H9 (cell line): ENCODE results near the gene TMEM183A. TPM values are rescaled to one million over a fixed set of nuclear protein-coding genes. Genes with fewer than 3 reads are reported as not detected.

Experiments
- DNase-seq: peaks from one replicate; pipeline ENCODE4 v3.0.0-alpha.2; 2017
- H2AFZ ChIP-seq: one replicate; pipeline ENCODE4 v1.6.1; 2013; ENCODE audit warnings: mild to moderate bottlenecking, low read length, control low read depth, moderate library complexity
- H2AK5ac ChIP-seq: 2 replicates; pipeline ENCODE4 v1.6.1; 2013; ENCODE audit warnings: low read length, control low read depth, mixed read lengths; ENCODE audit not compliant: insufficient read length
- H2BK120ac ChIP-seq: one replicate; pipeline ENCODE4 v1.6.1; 2013; ENCODE audit warnings: low read depth, mild to moderate bottlenecking, low read length, control low read depth, inconsistent platforms; ENCODE audit not compliant: poor library complexity, severe bottlenecking
- H2BK12ac ChIP-seq: 2 replicates; pipeline ENCODE4 v1.6.1; 2013; ENCODE audit warnings: low read length, control low read depth, mixed read lengths, low read depth; ENCODE audit not compliant: insufficient read length
- H2BK15ac ChIP-seq: 2 replicates; pipeline ENCODE4 v1.6.1; 2013; ENCODE audit warnings: low read depth, low read length, control low read depth
- H2BK20ac ChIP-seq: one replicate; pipeline ENCODE4 v1.6.1; 2013; ENCODE audit warnings: low read depth, mild to moderate bottlenecking, low read length, control low read depth, inconsistent platforms; ENCODE audit not compliant: poor library complexity, severe bottlenecking
- H2BK5ac ChIP-seq: 2 replicates; pipeline ENCODE4 v1.6.1; 2013; ENCODE audit warnings: low read length, control low read depth, mixed read lengths; ENCODE audit not compliant: insufficient read length
- H3K14ac ChIP-seq: 2 replicates; pipeline ENCODE4 v1.6.1; 2013; ENCODE audit warnings: low read length, control low read depth; ENCODE audit not compliant: insufficient read depth
- H3K18ac ChIP-seq: 2 replicates; pipeline ENCODE4 v1.6.1; 2013; ENCODE audit warnings: low read depth, mild to moderate bottlenecking, mixed read lengths, low read length, control low read depth; ENCODE audit not compliant: insufficient read length
- H3K23ac ChIP-seq: 2 replicates; pipeline ENCODE4 v1.6.1; 2013; ENCODE audit warnings: low read length, control low read depth, mixed read lengths, low read depth; ENCODE audit not compliant: insufficient read length
- H3K23me2 ChIP-seq: 2 replicates; pipeline ENCODE4 v1.6.1; 2013; ENCODE audit warnings: low read depth, mild to moderate bottlenecking, mixed read lengths, low read length, control low read depth; ENCODE audit not compliant: insufficient read length, poor library complexity, severe bottlenecking
- H3K27ac ChIP-seq: 2 replicates; pipeline ENCODE4 v1.5.1; 2013; ENCODE audit warnings: low read length, control low read depth, mixed read lengths, low read depth; ENCODE audit not compliant: insufficient read length
- H3K27me3 ChIP-seq: 2 replicates; pipeline ENCODE4 v1.6.1; 2013; ENCODE audit warnings: low read length, control low read depth, inconsistent platforms; ENCODE audit not compliant: insufficient read depth
- H3K4ac ChIP-seq: 2 replicates; pipeline ENCODE4 v1.6.1; 2013; ENCODE audit warnings: low read depth, mild to moderate bottlenecking, control low read depth, inconsistent platforms, low read length, moderate library complexity
- H3K4me1 ChIP-seq: 2 replicates; pipeline ENCODE4 v1.6.1; 2013; ENCODE audit warnings: low read length, control low read depth, inconsistent platforms; ENCODE audit not compliant: insufficient read depth
- H3K4me2 ChIP-seq: 2 replicates; pipeline ENCODE4 v1.6.1; 2013; ENCODE audit warnings: low read length, control low read depth, mixed read lengths; ENCODE audit not compliant: insufficient read length, insufficient read depth
- H3K56ac ChIP-seq: 2 replicates; pipeline ENCODE4 v1.6.1; 2013; ENCODE audit warnings: low read depth, mild to moderate bottlenecking, mixed read lengths, low read length, control low read depth; ENCODE audit not compliant: insufficient read length
- H3K79me1 ChIP-seq: 2 replicates; pipeline ENCODE4 v1.6.1; 2013; ENCODE audit warnings: low read depth, mild to moderate bottlenecking, moderate library complexity, low read length, control low read depth, inconsistent platforms; ENCODE audit not compliant: insufficient read depth, poor library complexity, severe bottlenecking
- H3K79me2 ChIP-seq: 2 replicates; pipeline ENCODE4 v1.6.1; 2013; ENCODE audit warnings: low read length, control low read depth, inconsistent platforms; ENCODE audit not compliant: insufficient read depth
- H3K9ac ChIP-seq: 2 replicates; pipeline ENCODE4 v1.6.1; 2013; ENCODE audit warnings: low read length, control low read depth, mixed read lengths; ENCODE audit not compliant: insufficient read length; ENCODE audit errors: extremely low read depth
- H3K9me3 ChIP-seq: one replicate; pipeline ENCODE4 v1.6.1; 2013; ENCODE audit warnings: low read depth, low read length, inconsistent platforms; ENCODE audit not compliant: control insufficient read depth
- H3T11ph ChIP-seq: one replicate; pipeline ENCODE4 v1.6.1; 2013; ENCODE audit warnings: mild to moderate bottlenecking, low read length, control low read depth, inconsistent platforms
- H4K20me1 ChIP-seq: one replicate; pipeline ENCODE4 v1.6.1; 2013; ENCODE audit not compliant: control insufficient read depth, insufficient read length, insufficient read depth
- H4K5ac ChIP-seq: 2 replicates; pipeline ENCODE4 v1.6.1; 2013; ENCODE audit warnings: low read depth, mild to moderate bottlenecking, mixed read lengths, low read length, control low read depth; ENCODE audit not compliant: insufficient read length
- H4K8ac ChIP-seq: replicated peaks from 2 replicates; pipeline ENCODE4 v1.6.1; 2013; ENCODE audit warnings: low read length, control low read depth, mixed read lengths, low read depth; ENCODE audit not compliant: insufficient read length
- H4K91ac ChIP-seq: 2 replicates; pipeline ENCODE4 v1.6.1; 2013; ENCODE audit warnings: low read depth, mild to moderate bottlenecking, moderate library complexity, mixed read lengths, low read length, control low read depth; ENCODE audit not compliant: insufficient read length
- H3K27ac Mint-ChIP-seq, 3 experiments: 2 replicates in 2 of 3; 3 replicates in 1 of 3; pipeline ENCODE4 v1.8.0; 2020 to 2021; ENCODE audit warnings: mixed read lengths in 3 of 3, mild to moderate bottlenecking in 1 of 3, moderate library complexity in 1 of 3
- H3K27me3 Mint-ChIP-seq: 2 replicates; pipeline ENCODE4 v1.8.0; 2021; ENCODE audit warnings: low read depth, mild to moderate bottlenecking, moderate library complexity, mixed read lengths
- H3K36me3 Mint-ChIP-seq, 3 experiments: 2 replicates in 2 of 3; 3 replicates in 1 of 3; pipeline ENCODE4 v1.8.0; 2020 to 2021; ENCODE audit warnings: low read depth in 3 of 3, mixed read lengths in 3 of 3; ENCODE audit not compliant: insufficient read depth in 1 of 3
- H3K4me1 Mint-ChIP-seq, 2 experiments: 2 replicates each; pipeline ENCODE4 v1.8.0; 2020; ENCODE audit warnings: mixed read lengths in 2 of 2
- H3K4me3 Mint-ChIP-seq, 2 experiments: 2 replicates in 1 of 2; 3 replicates in 1 of 2; pipeline ENCODE4 v1.8.0; 2020 to 2021; ENCODE audit warnings: mild to moderate bottlenecking in 2 of 2, mixed read lengths in 2 of 2, moderate library complexity in 1 of 2
- H3K9me3 Mint-ChIP-seq, 2 experiments: 2 replicates in 1 of 2; 3 replicates in 1 of 2; pipeline ENCODE4 v1.8.0; 2020; ENCODE audit warnings: mild to moderate bottlenecking in 2 of 2, mixed read lengths in 2 of 2, moderate library complexity in 1 of 2
- WGBS: extraction: QIAGEN DNeasy Blood & Tissue Kit; methylation state at CpG from one replicate; pipeline ENCODE4 v1.1.7; 2013; ENCODE audit warnings: missing lambda C conversion rate, low lambda C conversion rate, mixed read lengths; ENCODE audit not compliant: insufficient read length; ENCODE audit errors: extremely low coverage; 5-methylcytosine and 5-hydroxymethylcytosine counted together
- total RNA-seq: library from RNA; stranded (reverse); gene quantifications from 2 replicates; pipeline ENCODE4 v1.2.1, GENCODE V29; 2021
- TF ChIP-seq, protein P1 (sequence below): fragments of 200-600 bp; sonication (generic); conservative IDR thresholded peaks from 3 replicates; pipeline ENCODE4 v1.8.0; 2021; ENCODE audit warnings: antibody characterized with exemption, mild to moderate bottlenecking

The TMEM183A gene
- total RNA-seq, 1 experiment from 2014 or later: 93.4 TPM

DNA sequence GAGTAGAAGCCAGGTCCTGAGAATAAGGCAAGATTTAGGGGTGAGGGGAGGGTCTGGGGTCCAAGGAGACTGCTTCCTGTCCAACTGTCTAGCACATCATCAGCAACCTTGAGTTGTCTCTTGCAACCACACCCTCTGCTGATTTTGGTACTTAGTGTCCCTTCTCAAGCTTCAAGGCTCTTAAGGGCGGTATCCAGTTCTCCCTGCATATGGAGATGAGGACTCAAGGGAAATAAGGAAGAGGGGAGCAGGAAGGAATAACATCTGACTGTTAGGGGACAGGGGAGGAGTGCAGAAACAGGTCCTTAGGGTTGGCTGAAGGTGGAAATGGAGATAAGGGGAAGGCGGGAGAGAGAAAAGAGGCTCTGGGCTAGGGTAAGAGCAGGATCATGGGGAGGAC, 66.3 kb downstream of the TMEM183A start:
- Mint-ChIP-seq H3K27me3 (peaks cover 2% of the 10 kb centered on the region), H3K4me1 (peaks cover 0 to 9% of the 10 kb centered on the region in 2 experiments; a peak in 2 of 4 replicates), H3K4me3 (no peak overlapping the region), H3K9me3 (no peaks in the 10 kb centered on the region), H3K27ac (no peak overlapping the region), H3K36me3 (peaks cover 0 to 7% (median 5%) of the 10 kb centered on the region in 3 experiments; a peak in 2 of 7 replicates)
- WGBS: no CpG with 5 or more reads among the region's 2 CpGs
- Histone ChIP-seq H3K27me3 (no peaks in the 10 kb centered on the region; the same call in 1 of the 2 replicates), H3T11ph (no peak overlapping the region), H3K18ac (no peak overlapping the region), H3K23me2 (peaks cover 8% of the 10 kb centered on the region), H3K4ac (no peak overlapping the region), H3K9me3 (no peaks in the 10 kb centered on the region), H4K5ac (no peak overlapping the region), H2BK120ac (no peak overlapping the region), H2BK12ac (no peak overlapping the region), H4K91ac (no peak overlapping the region), H2AFZ (no peak overlapping the region), H4K20me1 (no peaks in the 10 kb centered on the region), H2BK5ac (no peak overlapping the region), H3K4me1 (peaks cover 3% of the 10 kb centered on the region; the same call in 1 of the 2 replicates), H3K14ac (no peak overlapping the region), H3K23ac (no peak overlapping the region), H3K56ac (no peak overlapping the region), H2AK5ac (no peak overlapping the region), H3K27ac (no peak overlapping the region), H3K79me1 (no peaks in the 10 kb centered on the region), H2BK20ac (no peak overlapping the region), H2BK15ac (no peak overlapping the region), H3K9ac (no peak overlapping the region), H4K8ac (no peak overlapping the region), H3K79me2 (no peaks in the 10 kb centered on the region), H3K4me2 (no peak overlapping the region)
- TF ChIP-seq, protein P1, sequence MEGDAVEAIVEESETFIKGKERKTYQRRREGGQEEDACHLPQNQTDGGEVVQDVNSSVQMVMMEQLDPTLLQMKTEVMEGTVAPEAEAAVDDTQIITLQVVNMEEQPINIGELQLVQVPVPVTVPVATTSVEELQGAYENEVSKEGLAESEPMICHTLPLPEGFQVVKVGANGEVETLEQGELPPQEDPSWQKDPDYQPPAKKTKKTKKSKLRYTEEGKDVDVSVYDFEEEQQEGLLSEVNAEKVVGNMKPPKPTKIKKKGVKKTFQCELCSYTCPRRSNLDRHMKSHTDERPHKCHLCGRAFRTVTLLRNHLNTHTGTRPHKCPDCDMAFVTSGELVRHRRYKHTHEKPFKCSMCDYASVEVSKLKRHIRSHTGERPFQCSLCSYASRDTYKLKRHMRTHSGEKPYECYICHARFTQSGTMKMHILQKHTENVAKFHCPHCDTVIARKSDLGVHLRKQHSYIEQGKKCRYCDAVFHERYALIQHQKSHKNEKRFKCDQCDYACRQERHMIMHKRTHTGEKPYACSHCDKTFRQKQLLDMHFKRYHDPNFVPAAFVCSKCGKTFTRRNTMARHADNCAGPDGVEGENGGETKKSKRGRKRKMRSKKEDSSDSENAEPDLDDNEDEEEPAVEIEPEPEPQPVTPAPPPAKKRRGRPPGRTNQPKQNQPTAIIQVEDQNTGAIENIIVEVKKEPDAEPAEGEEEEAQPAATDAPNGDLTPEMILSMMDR: no peak
- DNase-seq: no peak

Other genes with a start within 250 kb of the TMEM183A start
- 200 and 210 TPM in 2 replicates for gene KDM5B, start 199.0 kb upstream of the TMEM183A start, total RNA-seq
- 4.8 and 6.4 TPM in 2 replicates for gene PCAT6, start 196.4 kb upstream of the TMEM183A start, total RNA-seq
- gene RABIF, start 118.2 kb upstream of the TMEM183A start, total RNA-seq: 8.3 and 9.5 TPM in 2 replicates
- gene KLHL12, start 80.1 kb upstream of the TMEM183A start, total RNA-seq: 38.4 and 40.0 TPM in 2 replicates
- 65.0 and 69.7 TPM in 2 replicates for gene ADIPOR1, start 49.1 kb upstream of the TMEM183A start, total RNA-seq
- gene CYB5R1, start 40.1 kb upstream of the TMEM183A start, total RNA-seq: 21.4 and 21.5 TPM in 2 replicates
- gene PPFIA4, start 19.1 kb downstream of the TMEM183A start, total RNA-seq: 2.8 and 3.9 TPM in 2 replicates
- gene MYOG, start 78.6 kb downstream of the TMEM183A start, total RNA-seq: not detected in 2 replicates
- gene ADORA1, start 120.4 kb downstream of the TMEM183A start, total RNA-seq: 1.3 and 3.0 TPM in 2 replicates
- not detected in 2 replicates for gene MYBPH, start 168.5 kb downstream of the TMEM183A start, total RNA-seq
- not detected in 2 replicates for gene CHI3L1, start 179.3 kb downstream of the TMEM183A start, total RNA-seq
- not detected in 2 replicates for gene CHIT1, start 222.3 kb downstream of the TMEM183A start, total RNA-seq